C4-2B (cell line): ENCODE measurements around the gene INSYN1.

Experiments used
- CTCF ChIP-seq: fragments of 450-650 bp; conservative IDR thresholded peaks from 2 replicates; pipeline ENCODE4 v1.5.1; 2017; ENCODE audit warnings: mild to moderate bottlenecking
- ZFX ChIP-seq: fragments of 450-650 bp; IDR thresholded peaks from 2 replicates; pipeline ENCODE4 v1.6.1; 2017

- TF ChIP-seq CTCF = no peak
- no peak for TF ChIP-seq ZFX
Measured at GRCh38 chr15:73765778-73766177, 12.6 kb upstream of the INSYN1 start.
